OCI-LY7 (cell line): Measurements from ENCODE around the gene RPH3AL. TPM values are rescaled to one million over a fixed set of nuclear protein-coding genes. Genes with fewer than 3 reads are reported as not detected.

Experiments
- BruUV-seq: library from RNA; stranded (reverse); fragments of 400-500 nt; replicated peaks from 2 replicates; lab custom pipeline; 2021; lab: Mats Ljungman, UMichigan
- CTCF ChIA-PET: fragments of 300-600 bp; sonication (Branson Sonifier 250); formaldehyde crosslinking; loops from one replicate; lab custom pipeline; 2022; ENCODE audit warnings: antibody characterized with exemption; ENCODE audit not compliant: unreplicated experiment; lab: Charles Lee
- POLR2A ChIA-PET: fragments of 300-600 bp; sonication (Branson Sonifier 250); formaldehyde crosslinking; loops from one replicate; lab custom pipeline; 2022; ENCODE audit warnings: antibody characterized with exemption; lab: Charles Lee
- DNase-seq: peaks from one replicate; pipeline ENCODE4 v3.0.0-alpha.2; 2015; ENCODE audit warnings: low spot score
- H2AFZ ChIP-seq: fragments of 200-600 bp; sonication (generic), shearing (Covaris generic); 2 replicates; pipeline ENCODE4 v1.6.1; 2014; ENCODE audit warnings: mild to moderate bottlenecking, antibody characterized with exemption, low read length, moderate library complexity
- H3K27ac ChIP-seq: fragments of 200-600 bp; sonication (generic); 2 replicates; pipeline ENCODE4 v1.5.1; 2014; ENCODE audit warnings: mixed run types, low read depth, mild to moderate bottlenecking, moderate library complexity, low read length, inconsistent platforms; ENCODE audit not compliant: poor library complexity, severe bottlenecking
- H3K36me3 ChIP-seq: fragments of 200-600 bp; sonication (generic); 2 replicates; pipeline ENCODE4 v1.6.1; 2014; ENCODE audit warnings: mild to moderate bottlenecking, antibody characterized with exemption, low read length, moderate library complexity, mixed read lengths; ENCODE audit not compliant: insufficient read depth
- H3K4me1 ChIP-seq: fragments of 200-600 bp; sonication (generic); 2 replicates; pipeline ENCODE4 v1.5.1; 2014; ENCODE audit warnings: mild to moderate bottlenecking, low read length; ENCODE audit not compliant: insufficient read depth, poor library complexity, severe bottlenecking
- H3K4me2 ChIP-seq: fragments of 200-600 bp; sonication (generic); 2 replicates; pipeline ENCODE4 v1.6.1; 2014; ENCODE audit warnings: mild to moderate bottlenecking, low read length
- H3K4me3 ChIP-seq: fragments of 200-600 bp; sonication (generic); 2 replicates; pipeline ENCODE4 v1.5.1; 2014; ENCODE audit warnings: mild to moderate bottlenecking, low read depth, low read length; ENCODE audit not compliant: poor library complexity, severe bottlenecking
- H3K79me2 ChIP-seq: fragments of 200-600 bp; sonication (generic); 2 replicates; pipeline ENCODE4 v1.6.1; 2016; ENCODE audit warnings: low read depth, mild to moderate bottlenecking, low read length, moderate library complexity, mixed read lengths; ENCODE audit not compliant: insufficient read depth
- H3K9me2 ChIP-seq: fragments of 200-600 bp; sonication (generic); 2 replicates; pipeline ENCODE4 v1.6.1; 2016; ENCODE audit warnings: mild to moderate bottlenecking, low read length, mixed read lengths; ENCODE audit not compliant: insufficient read depth
- H3K9me3 ChIP-seq: fragments of 200-600 bp; sonication (generic); 2 replicates; pipeline ENCODE4 v1.6.1; 2014; ENCODE audit warnings: mild to moderate bottlenecking, mixed run types, low read length, mixed read lengths
- H4K20me1 ChIP-seq: fragments of 200-600 bp; sonication (generic); 2 replicates; pipeline ENCODE4 v1.6.1; 2014; ENCODE audit warnings: mild to moderate bottlenecking, antibody characterized with exemption, low read length, moderate library complexity, mixed read lengths; ENCODE audit not compliant: insufficient read depth
- CTCF ChIP-seq: fragments of 200-600 bp; sonication (generic); conservative IDR thresholded peaks from 2 replicates; pipeline ENCODE4 v1.5.1; 2014; ENCODE audit warnings: mild to moderate bottlenecking, antibody characterized with exemption, low read length, moderate library complexity, mixed read lengths
- EZH2phosphoT487 ChIP-seq: fragments of 200-600 bp; sonication (generic); IDR thresholded peaks from 2 replicates; pipeline ENCODE4 v1.6.1; 2018; ENCODE audit warnings: low read depth, borderline replicate concordance, mild to moderate bottlenecking, mixed run types, antibody characterized with exemption, low read length, moderate library complexity, mixed read lengths
- intact Hi-C: fragments of 100-400 bp; cut with micrococcal nuclease; formaldehyde crosslinking; loops from one replicate; pipeline ENCODE4 v1.10.0; 2022; ENCODE audit not compliant: unreplicated experiment
- total RNA-seq, 2 experiments: library from RNA; depleted of rRNA in 1 of 2; stranded (reverse); fragments of >200 nt in 1 of 2; shearing (Covaris generic) in 1 of 2; gene quantifications; 2 replicates each; pipeline ENCODE4 v1.2.3, GENCODE V29; 2014 to 2022

The RPH3AL gene
- total RNA-seq, 2 experiments from 2014 or later: 1.0 to 2.2 TPM

GRCh38 chr17:249236-249993 lies 103.2 kb downstream of the RPH3AL start:
- intact Hi-C loops: no loop called here
- no peak overlapping the region for H3K27ac ChIP-seq
- ChIA-PET CTCF (no interaction called here), POLR2A (interaction anchor here (0.6 kb wide), 2 partner anchors 27 to 603 kb away, joined by 3 read pairs; no protein-coding TSS in a partner anchor)
- no TSS peak for BruUV-seq
- no peaks in the 10 kb centered on the region for H3K36me3 ChIP-seq
- H4K20me1 ChIP-seq: no peaks in the 10 kb centered on the region
- TF ChIP-seq CTCF (no peak), EZH2phosphoT487 (no peak)
- no peaks in the 10 kb centered on the region for H3K79me2 ChIP-seq
- no peak overlapping the region for H3K4me3 ChIP-seq
- no peak for DNase-seq
- H3K4me2 ChIP-seq: no peak overlapping the region
- H3K9me2 ChIP-seq: no peaks in the 10 kb centered on the region
- no peaks in the 10 kb centered on the region for H3K9me3 ChIP-seq
- no peaks in the 10 kb centered on the region for H3K4me1 ChIP-seq
- H2AFZ ChIP-seq: no peak overlapping the region

DNA sequence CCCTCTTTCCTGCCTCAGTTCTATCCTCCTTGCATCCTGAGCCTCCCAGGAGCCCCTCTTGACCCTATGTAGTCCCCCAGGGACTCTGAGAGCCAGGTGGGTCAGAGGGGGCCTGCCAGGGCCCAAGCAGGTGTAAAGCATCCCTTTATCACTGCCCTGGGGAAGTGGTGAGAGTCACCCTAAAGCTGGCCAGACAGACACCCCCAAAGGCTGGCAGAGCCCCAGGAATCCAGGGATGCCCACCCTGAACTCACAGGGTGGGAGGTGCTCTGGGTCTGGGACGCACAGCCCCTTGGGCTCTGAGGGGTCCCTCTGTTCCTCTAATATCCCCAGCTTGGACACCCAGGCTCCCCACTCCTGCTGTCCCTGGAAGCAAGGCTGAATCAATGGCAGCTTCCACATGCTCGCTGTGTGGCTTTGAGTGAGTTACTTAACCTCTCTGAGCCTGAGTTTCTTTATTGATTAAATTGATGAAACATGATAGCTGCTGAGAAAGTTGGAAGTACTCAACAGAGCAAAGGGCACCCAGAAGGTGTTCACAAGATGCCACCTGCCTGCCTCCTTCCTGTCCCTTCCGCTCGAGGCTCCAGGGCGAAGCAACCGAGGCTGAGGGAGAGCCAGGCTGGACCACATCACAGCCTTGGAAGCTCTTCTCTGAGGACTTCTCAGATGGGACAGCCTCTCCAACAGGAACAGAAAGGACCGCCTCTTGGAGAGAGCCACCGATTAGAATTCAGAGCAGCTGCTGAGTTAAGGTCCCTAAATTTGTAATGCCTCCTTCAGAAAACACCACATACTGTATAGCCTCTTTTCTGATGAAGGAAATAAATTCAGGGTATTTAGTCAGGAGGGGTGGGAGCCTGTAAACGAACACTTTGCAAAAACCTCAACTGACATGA lies 104.0 kb downstream of the RPH3AL start:
- no peak for DNase-seq
- Histone ChIP-seq H3K9me2 (no peaks in the 10 kb centered on the region), H3K79me2 (no peaks in the 10 kb centered on the region), H3K36me3 (no peaks in the 10 kb centered on the region), H3K4me3 (no peak overlapping the region), H3K27ac (no peak overlapping the region), H3K9me3 (no peaks in the 10 kb centered on the region), H4K20me1 (no peaks in the 10 kb centered on the region), H2AFZ (no peak overlapping the region), H3K4me2 (no peak overlapping the region), H3K4me1 (no peaks in the 10 kb centered on the region)
- intact Hi-C loops: no loop called here
- BruUV-seq: no TSS peak
- TF ChIP-seq EZH2phosphoT487: no peak
- no peak for TF ChIP-seq CTCF
- ChIA-PET CTCF (interaction anchor here (0.7 kb wide), 1 partner anchor 378 kb away, joined by 9 read pairs; no protein-coding TSS in a partner anchor), POLR2A (no interaction called here)
